Activated B cell treated with CpG ODN at 0.5 μM for 24 hours (primary cell): Measurements from ENCODE around the gene KCNQ1. TPM values are rescaled to one million over a fixed set of nuclear protein-coding genes. Genes with fewer than 3 reads are reported as not detected.

Source experiments
- total RNA-seq: library from RNA; stranded (reverse); gene quantifications from 2 replicates; pipeline ENCODE4 v1.2.3, GENCODE V29; 2022

The KCNQ1 gene
- total RNA-seq, 1 donor from 2014 or later = 6.5 TPM

Other genes starting within 250 kb of the KCNQ1 start
- gene ASCL2, start 174.4 kb upstream of the KCNQ1 start, total RNA-seq = 1.3 and 1.4 TPM in 2 replicates
- 5.2 and 8.8 TPM in 2 replicates for gene C11orf21, start 143.1 kb upstream of the KCNQ1 start, total RNA-seq
- gene TSPAN32, start 143.0 kb upstream of the KCNQ1 start, total RNA-seq = 6.8 and 7.3 TPM in 2 replicates
- gene CD81, start 67.7 kb upstream of the KCNQ1 start, total RNA-seq = 130 and 132 TPM in 2 replicates
- 59.4 and 59.7 TPM in 2 replicates for gene TSSC4, start 44.3 kb upstream of the KCNQ1 start, total RNA-seq
- gene TRPM5, start 494 bp upstream of the KCNQ1 start, total RNA-seq = not detected in 2 replicates